DOHH2 (cell line): Measurements from ENCODE around the gene R3HDM2.
A peak's percentile ranks its signal among the peaks of the same experiment; 100 is the strongest.

Experiments
- H3F3A ChIP-seq: fragments of 200-600 bp; sonication (generic), shearing (Covaris generic); 2 replicates; pipeline ENCODE4 v1.6.0; 2016; ENCODE audit warnings: antibody characterized with exemption, mild to moderate bottlenecking; ENCODE audit not compliant: control insufficient read depth, insufficient read depth
- H3K27ac ChIP-seq: fragments of 200-600 bp; sonication (generic); 2 replicates; pipeline ENCODE4 v1.5.1; 2014; ENCODE audit warnings: low read depth, mild to moderate bottlenecking, low read length, moderate library complexity
- H3K27me3 ChIP-seq: fragments of 200-600 bp; sonication (generic); 2 replicates; pipeline ENCODE4 v1.6.1; 2014; ENCODE audit warnings: mild to moderate bottlenecking, low read length, mixed read lengths; ENCODE audit not compliant: control insufficient read depth
- H3K36me3 ChIP-seq: fragments of 200-600 bp; sonication (generic); 2 replicates; pipeline ENCODE4 v1.6.1; 2014; ENCODE audit warnings: mild to moderate bottlenecking, low read length, moderate library complexity, mixed read lengths; ENCODE audit not compliant: control insufficient read depth
- H3K4me1 ChIP-seq: fragments of 200-600 bp; sonication (generic); 2 replicates; pipeline ENCODE4 v1.6.1; 2014; ENCODE audit warnings: mild to moderate bottlenecking, low read length, mixed read lengths; ENCODE audit not compliant: control insufficient read depth
- H3K4me2 ChIP-seq: fragments of 200-600 bp; sonication (generic); 2 replicates; pipeline ENCODE4 v1.6.0; 2014; ENCODE audit warnings: mild to moderate bottlenecking, low read length, moderate library complexity
- H3K4me3 ChIP-seq: fragments of 200-600 bp; sonication (generic); 2 replicates; pipeline ENCODE4 v1.5.1; 2014; ENCODE audit warnings: mild to moderate bottlenecking, low read length, mixed read lengths
- H3K79me2 ChIP-seq: fragments of 200-600 bp; sonication (generic); 2 replicates; pipeline ENCODE4 v1.6.1; 2014; ENCODE audit warnings: mild to moderate bottlenecking, low read length, mixed read lengths; ENCODE audit not compliant: control insufficient read depth
- H3K9me2 ChIP-seq: fragments of 200-600 bp; sonication (generic); replicated peaks from 2 replicates; pipeline ENCODE4 v1.6.1; 2014; ENCODE audit warnings: mild to moderate bottlenecking, low read length, mixed read lengths; ENCODE audit not compliant: control insufficient read depth
- H3K9me3 ChIP-seq: fragments of 200-600 bp; sonication (generic); 2 replicates; pipeline ENCODE4 v1.6.1; 2014; ENCODE audit warnings: antibody characterized with exemption, low read length, mixed read lengths; ENCODE audit not compliant: control insufficient read depth, insufficient read depth
- H4K20me1 ChIP-seq: fragments of 200-600 bp; sonication (generic); 2 replicates; pipeline ENCODE4 v1.6.0; 2014; ENCODE audit warnings: low read depth, mild to moderate bottlenecking, antibody characterized with exemption, low read length, moderate library complexity; ENCODE audit not compliant: control insufficient read depth, insufficient read depth
- EZH2phosphoT487 ChIP-seq: fragments of 200-600 bp; sonication (generic); IDR thresholded peaks from 2 replicates; pipeline ENCODE4 v1.6.1; 2017; ENCODE audit warnings: borderline replicate concordance, mild to moderate bottlenecking, antibody characterized with exemption, low read length, moderate library complexity, mixed read lengths
- TF ChIP-seq, protein P1 (sequence below): fragments of 200-600 bp; sonication (generic); IDR thresholded peaks from one replicate; pipeline ENCODE4 v1.5.1; 2014; ENCODE audit warnings: antibody characterized with exemption, mild to moderate bottlenecking, low read depth, low read length; ENCODE audit not compliant: poor library complexity, severe bottlenecking

R3HDM2 gene

DNA sequence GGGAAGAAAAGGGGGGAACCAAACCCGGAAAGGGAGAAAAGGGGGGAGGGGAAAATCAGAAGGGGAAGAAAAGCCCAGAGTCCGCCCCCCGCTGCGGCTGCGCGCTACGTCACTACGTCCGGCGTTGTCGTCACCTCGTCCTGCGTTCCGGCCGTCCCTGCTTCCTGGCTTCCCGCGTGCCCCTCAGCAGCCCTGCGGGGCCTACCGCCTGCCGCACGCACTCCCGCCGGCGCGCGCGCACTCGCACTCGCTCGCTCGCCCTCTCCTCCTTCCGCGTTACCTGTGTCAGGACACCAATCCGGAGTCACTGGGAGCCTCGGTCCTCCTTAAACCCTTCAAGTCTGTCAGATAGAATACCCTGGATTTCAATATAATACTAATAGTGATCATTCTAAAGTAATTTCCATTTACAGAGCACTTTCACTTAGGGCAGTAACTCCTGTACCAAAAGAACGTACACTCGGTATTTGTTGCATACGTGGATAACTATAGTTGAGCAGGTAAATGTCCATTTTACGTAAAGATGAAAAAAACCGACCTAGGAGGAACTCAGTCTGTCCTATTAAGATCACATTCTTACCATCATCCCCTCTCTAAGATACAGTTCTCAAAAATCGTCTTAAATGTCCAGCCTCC, at the start of gene R3HDM2:
Gene R3HDM2, minus strand, starts transcription at position 113 of the 636 bp plus-strand sequence. CDS start 120,615 bp downstream, outside the sequence.
- no peaks in the 10 kb centered on the region for H4K20me1 ChIP-seq
- H3K4me3 ChIP-seq = peak within 1 kb of the TSS; percentile 97
- H3K27me3 ChIP-seq = no peaks in the 10 kb centered on the region
- H3K4me1 ChIP-seq = peaks cover 24% of the 10 kb centered on the region
- peak within 1 kb of the TSS; percentile 94 for H3K4me2 ChIP-seq
- H3K79me2 ChIP-seq = peaks cover 41% of the 10 kb centered on the region
- no peaks in the 10 kb centered on the region for H3K9me3 ChIP-seq
- H3F3A ChIP-seq = peaks cover 3% of the 10 kb centered on the region; the same call in 1 of the 2 replicates
- no peaks in the 10 kb centered on the region for H3K9me2 ChIP-seq
- H3K36me3 ChIP-seq = peaks cover 10% of the 10 kb centered on the region
- peak within 1 kb of the TSS; percentile 68 for H3K27ac ChIP-seq
- TF ChIP-seq, protein P1, sequence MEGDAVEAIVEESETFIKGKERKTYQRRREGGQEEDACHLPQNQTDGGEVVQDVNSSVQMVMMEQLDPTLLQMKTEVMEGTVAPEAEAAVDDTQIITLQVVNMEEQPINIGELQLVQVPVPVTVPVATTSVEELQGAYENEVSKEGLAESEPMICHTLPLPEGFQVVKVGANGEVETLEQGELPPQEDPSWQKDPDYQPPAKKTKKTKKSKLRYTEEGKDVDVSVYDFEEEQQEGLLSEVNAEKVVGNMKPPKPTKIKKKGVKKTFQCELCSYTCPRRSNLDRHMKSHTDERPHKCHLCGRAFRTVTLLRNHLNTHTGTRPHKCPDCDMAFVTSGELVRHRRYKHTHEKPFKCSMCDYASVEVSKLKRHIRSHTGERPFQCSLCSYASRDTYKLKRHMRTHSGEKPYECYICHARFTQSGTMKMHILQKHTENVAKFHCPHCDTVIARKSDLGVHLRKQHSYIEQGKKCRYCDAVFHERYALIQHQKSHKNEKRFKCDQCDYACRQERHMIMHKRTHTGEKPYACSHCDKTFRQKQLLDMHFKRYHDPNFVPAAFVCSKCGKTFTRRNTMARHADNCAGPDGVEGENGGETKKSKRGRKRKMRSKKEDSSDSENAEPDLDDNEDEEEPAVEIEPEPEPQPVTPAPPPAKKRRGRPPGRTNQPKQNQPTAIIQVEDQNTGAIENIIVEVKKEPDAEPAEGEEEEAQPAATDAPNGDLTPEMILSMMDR = no peak
- no peak for TF ChIP-seq EZH2phosphoT487

DNA sequence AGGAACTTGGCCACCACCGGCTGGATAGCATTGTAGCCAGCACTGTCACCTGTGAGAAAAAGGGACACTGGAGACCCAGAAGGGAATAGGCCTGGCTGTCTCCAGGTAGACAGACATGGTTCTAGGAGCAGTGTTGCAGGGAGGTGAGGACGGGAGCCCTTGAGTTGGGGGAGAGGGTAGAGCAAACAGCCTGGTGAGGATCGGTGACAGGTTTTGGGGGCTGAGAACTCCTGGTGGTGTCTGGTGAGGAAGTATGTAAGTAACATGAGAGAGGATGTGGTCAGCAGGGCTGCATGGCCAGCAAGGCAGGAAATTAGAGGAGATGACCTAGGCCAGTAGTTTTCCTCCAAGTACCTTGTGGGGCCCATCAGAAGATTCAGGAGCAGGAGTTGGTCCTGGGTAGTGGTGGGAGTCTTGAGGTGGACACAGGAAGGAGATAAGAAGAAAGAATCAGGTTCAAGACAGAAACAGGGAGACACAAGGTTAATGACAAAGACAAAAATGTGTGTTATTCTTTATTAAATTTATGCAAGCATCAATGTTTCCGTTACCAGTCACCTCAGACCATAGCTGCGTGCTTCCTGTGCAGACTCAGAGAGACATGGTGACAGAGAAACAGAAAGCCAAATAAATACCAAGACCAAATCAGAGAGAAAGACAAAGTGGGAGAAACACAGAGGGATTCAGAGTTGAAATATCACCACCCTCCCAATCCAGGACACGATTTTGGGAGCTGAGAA, 48.7 kb upstream of the R3HDM2 start, which contains the start of gene ARHGAP9:
Gene ARHGAP9, minus strand, starts transcription at position 491 of the 740 bp plus-strand sequence. Its CDS starts 460 bp downstream, at position 31.
- H3K27ac ChIP-seq = peak within 1 kb of the TSS; percentile 97
- H3K9me2 ChIP-seq = no peaks in the 10 kb centered on the region
- no peaks in the 10 kb centered on the region for H3K27me3 ChIP-seq
- peak within 1 kb of the TSS; percentile 98 for H3K4me2 ChIP-seq
- H3K4me1 ChIP-seq = peaks cover 67% of the 10 kb centered on the region
- no peaks in the 10 kb centered on the region for H3K9me3 ChIP-seq
- TF ChIP-seq EZH2phosphoT487 = no peak
- TF ChIP-seq, protein P1 = peak; percentile 0
- peaks cover 18% of the 10 kb centered on the region for H3K36me3 ChIP-seq
- H3K4me3 ChIP-seq = peak within 1 kb of the TSS; percentile 90
- H4K20me1 ChIP-seq = no peaks in the 10 kb centered on the region
- peaks cover 18% of the 10 kb centered on the region for H3F3A ChIP-seq
- peaks cover 24% of the 10 kb centered on the region for H3K79me2 ChIP-seq

DNA sequence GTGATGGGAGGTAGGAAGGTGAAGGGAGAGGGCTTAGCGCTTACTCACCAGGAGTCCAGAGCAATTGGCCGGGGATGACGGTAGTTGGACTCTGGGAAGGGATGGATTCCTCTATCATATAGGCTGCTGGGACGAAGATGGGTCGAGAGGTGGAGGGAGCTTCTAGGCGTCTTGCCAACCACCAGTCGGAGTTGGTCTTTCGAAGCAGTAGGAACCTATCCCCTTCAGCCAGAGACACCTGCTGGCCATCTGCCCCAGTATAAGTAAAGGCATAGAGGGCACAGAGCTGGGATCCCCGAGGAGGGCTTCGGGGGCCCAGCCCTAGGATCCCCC, 48.2 kb upstream of the R3HDM2 start:
- Histone ChIP-seq H3K36me3 (peaks cover 23% of the 10 kb centered on the region), H4K20me1 (no peaks in the 10 kb centered on the region), H3K79me2 (peaks cover 24% of the 10 kb centered on the region), H3K4me3 (peak overlapping the region; percentile 90), H3F3A (peaks cover 18% of the 10 kb centered on the region), H3K27ac (peak overlapping the region; percentile 97), H3K4me2 (peak overlapping the region; percentile 98), H3K4me1 (peaks cover 67% of the 10 kb centered on the region), H3K9me3 (no peaks in the 10 kb centered on the region), H3K9me2 (no peaks in the 10 kb centered on the region), H3K27me3 (no peaks in the 10 kb centered on the region)
- TF ChIP-seq EZH2phosphoT487 = no peak
- TF ChIP-seq, protein P1 = peak; percentile 30
